NCI-H510A (cell line): ENCODE results near the gene IL12RB2.
"Not testable (repeated sequence)": the region's sequence is repeated elsewhere in the genome, so short reads cannot be mapped to it uniquely, and the experiment has no call there.

Experiments
- DNase-seq: peaks from one replicate; lab custom pipeline; 2025; lab: John Stamatoyannopoulos, UW

IL12RB2 gene

DNA sequence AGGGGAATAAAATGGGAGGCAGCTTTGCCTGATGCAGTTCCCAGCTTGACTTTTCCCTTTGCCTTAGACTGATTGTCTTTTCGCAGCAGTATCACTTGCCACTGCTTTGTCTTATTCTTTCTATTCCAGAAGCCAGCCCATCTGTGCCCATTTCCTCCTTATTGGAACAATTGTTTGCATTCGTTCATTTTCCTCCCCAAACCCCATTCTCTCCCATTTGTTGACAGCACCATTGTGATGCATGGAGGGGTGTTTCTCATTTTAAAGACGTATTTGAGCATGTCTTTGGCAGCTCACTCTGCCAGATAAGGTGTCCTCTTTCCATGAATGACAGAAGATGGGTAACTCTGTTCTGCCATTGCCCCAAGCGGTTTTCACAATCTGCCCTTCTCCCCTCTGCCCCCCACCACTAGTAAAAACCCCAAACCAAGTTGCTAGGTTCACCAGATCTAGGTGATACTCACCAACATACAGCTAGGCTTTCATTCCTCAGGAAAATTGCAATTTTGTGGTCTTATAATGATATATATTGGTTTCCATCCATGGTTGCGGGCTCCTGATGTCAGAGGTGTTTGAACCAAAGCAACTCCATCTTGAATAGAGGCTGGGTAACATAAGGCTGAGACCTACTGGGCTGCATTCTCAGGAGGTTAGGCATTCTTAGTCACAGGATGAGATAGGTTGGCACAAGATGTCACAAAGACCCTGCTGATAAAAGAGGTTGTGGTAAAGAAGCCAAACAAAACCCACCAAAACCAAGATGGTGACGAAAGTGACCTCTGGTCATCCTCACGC is 91.7 kb downstream of the IL12RB2 start:
- no peak for DNase-seq

DNA sequence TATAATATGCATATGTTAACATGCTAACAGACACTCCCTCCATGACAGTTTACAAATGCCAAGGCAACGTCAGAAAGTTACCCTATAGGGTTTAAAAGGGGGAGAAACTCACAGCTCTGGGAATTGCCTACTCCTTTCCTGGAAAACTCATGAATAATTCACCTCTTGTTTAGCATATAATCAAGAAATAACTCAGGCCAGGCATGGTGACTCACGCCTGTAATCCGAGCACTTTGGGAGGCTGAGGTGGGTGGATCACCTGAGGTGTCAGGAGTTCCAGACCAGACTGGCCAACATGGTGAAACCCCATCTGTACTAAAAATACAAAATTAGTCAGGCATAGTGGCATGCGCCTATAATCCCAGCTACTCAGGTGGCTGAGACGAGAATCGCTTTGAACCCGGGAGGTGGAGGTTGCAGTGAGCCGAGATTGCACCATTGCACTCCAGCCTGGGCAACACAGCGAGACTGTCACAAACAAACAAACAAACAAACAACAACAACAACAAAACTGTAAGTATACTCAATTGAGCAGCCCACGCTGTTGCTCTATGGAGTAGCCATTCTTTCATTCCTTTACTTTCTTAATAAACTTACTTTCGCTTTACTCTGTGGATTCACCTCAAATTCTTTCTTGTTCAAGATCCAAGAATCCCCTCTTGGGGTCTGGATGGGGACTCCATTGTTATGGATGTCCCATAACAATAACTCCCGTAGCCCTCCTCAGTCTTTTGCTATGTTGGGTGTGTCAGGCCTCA is 92.5 kb downstream of the IL12RB2 start:
- DNase-seq = not testable (repeated sequence)

DNA sequence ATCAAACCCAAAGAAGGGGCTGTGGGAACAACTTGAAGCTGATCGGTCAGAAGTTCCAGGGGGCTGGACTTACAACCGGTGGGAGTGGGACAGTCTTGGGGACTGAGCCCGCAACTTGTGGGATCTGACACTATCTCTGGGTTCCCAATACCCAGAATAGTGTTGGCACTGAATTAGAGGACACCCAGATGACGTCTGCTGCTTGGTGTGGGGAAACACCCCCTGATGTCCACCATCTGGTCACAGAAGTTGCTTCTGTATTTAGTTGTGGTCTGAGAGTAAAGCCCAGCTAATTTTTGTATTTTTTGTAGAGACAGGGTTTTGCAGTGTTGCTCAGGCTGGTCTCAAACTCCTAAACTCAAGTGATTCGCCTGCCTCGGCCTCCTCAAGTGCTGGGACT is 93.8 kb downstream of the IL12RB2 start:
- no peak for DNase-seq

DNA sequence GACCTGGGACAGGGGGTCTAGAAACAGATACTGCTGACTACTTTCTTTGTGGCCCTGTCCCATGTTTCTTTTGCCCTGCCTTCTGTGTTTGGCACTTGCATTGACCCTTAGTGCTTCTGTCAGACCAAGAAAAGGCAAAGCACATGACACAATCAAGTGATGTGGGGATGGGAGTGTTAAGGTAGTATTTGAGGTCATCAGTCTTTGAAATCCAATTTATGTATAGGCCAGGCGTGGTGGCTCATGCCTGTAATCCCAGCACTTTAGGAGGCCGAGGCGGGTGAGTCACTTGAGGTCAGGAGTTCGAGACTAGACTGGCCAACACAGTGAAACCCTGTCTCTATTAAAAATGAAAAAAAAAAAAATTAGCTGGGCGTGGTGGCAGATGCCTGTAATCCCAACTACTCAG is 96.5 kb downstream of the IL12RB2 start:
- DNase-seq = no peak

DNA sequence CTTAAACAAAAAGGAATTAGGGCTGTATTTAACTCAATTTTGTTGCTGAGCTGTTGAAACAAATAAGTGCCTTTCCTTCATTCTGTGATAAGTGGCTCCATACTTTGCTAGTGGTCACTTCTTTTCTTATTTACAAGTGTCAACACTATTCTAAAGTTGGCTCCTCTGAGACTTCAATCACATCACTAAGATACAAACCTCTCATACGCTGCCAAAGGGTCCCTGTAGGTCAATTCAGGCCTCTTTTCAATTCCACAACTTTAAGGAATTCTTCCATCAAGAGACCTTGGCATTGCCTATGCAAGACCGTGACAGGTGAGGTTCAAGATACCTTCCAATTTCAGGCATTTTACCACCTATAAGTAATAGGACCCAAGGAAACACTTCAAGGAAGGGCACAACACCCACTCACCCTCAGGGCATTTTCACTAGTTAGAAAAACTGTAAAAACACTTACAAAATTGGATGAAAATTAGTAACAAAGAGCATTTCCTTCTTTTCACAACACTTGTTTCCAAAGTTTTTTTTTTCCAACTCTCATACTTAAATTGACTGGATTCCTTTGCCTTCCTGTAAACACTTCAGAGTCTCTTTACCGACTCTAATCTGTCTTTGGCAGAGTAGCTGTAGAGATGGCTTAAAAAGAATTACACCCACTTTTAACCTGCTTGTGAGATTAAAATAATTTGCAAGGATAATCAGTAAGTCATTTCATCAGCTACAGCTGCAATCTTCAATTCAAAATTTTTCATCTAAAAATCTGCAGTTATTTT is 98.0 kb downstream of the IL12RB2 start:
- no peak for DNase-seq

DNA sequence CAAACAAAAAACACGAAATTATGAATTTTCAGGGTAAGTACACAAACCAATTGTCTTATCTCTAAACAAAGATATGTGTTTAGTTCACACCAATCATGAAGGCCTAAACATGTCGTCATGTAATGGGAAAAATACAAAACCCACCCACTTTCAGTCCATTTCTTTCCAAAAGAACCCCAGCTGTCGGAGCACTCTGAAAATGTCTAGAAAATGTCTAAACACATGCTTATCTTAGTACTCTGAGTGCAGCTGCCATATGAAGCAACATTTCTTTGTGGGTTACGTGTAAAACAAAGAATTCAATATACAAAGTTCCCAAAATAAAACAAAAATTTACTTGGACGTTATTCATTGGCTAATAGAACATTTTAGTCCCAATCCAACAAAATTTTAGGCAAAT is 99.8 kb downstream of the IL12RB2 start:
- no peak for DNase-seq

DNA sequence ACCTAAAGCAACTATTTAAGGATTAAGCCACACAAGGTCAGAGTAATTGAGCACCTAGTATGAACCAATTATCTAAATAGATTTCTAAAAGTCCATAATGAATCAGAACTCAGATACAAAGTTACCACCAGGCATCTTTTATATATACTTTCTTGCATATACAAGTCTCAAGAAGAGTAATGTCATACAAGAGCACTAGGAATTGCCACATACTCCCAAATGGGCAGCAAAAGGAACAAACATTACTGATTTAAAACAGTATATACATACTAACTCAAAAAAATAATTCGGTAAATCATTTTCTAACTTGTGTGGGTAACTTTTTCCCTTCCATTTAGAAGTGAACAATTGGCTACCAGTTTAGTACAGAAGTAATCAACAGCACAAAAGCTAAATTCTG is 100.5 kb downstream of the IL12RB2 start:
- no peak for DNase-seq

DNA sequence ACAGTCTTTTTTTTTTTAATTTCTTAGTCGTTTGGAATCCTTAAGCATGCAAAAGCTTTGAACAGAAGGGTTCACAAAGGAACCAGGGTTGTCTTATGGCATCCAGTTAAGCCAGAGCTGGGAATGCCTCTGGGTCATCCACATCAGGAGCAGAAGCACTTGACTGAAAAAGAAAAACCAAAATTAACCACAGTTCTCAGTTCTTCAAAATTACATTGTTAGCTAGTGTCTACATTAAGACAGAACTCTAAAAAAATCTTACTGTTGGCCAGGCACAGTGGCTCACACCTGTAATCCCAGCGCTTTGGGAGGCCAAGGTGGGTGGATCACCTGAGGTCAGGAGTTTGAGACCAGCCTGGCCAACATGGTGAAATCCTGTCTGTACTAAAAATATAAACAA is 105.4 kb downstream of the IL12RB2 start:
- DNase-seq = not testable (repeated sequence)

DNA sequence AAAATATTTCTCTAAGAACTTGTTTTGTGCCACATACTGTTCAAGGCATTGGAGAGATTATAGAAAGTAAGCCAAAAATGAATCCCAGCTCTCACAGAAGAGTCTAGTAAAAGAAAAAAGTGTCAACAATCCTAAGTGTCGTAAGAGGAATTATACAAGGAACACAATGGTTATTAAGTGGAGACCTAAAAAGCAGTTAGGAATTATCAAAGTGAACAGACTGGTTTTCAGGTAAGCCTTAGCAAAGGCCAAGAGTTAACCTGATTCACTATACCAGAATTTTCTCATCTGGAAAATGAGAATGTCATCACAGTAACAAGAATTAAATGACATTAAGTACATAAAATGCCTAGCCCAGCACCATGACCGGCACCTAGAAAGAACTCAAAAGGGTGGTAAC is 106.9 kb downstream of the IL12RB2 start:
- no peak for DNase-seq

DNA sequence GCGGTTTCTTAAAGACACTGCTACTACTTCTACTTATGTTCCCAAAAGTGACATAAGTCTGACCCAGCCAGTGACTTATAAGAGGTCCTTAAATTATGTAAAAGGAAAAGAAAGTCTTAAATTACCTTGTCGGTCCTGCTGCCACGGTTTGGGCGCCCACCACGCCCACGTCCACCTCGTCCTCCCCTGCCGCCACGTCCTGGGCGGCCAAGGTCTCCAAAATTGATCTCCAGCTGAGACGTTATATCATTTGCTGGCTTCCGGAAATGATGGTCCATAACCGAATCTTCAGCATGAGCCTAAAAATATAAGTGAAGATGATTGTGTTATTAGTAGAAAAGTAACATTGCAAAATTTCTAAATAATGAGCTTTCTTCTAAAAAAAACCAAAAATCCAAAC is 107.4 kb downstream of the IL12RB2 start:
- DNase-seq = no peak

DNA sequence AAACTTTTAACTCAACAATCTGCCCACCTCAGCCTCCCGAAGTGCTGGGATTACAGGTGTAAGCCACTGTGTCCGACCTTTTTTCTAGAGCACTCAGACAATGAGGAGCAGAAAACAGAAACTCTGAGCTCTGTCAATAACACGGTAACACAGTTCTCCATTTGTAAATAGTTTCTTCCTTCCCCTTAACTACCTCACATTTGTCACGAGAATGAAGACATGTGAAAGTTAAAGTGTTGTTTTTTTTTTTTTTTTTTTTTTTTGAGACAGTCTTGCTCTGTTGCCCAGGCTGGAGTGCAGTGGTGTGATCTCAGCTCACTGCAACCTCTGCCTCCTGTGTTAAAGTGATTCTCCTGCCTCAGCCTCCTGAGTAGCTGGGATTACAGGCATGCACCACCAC is 110.1 kb downstream of the IL12RB2 start:
- DNase-seq = not testable (repeated sequence)

DNA sequence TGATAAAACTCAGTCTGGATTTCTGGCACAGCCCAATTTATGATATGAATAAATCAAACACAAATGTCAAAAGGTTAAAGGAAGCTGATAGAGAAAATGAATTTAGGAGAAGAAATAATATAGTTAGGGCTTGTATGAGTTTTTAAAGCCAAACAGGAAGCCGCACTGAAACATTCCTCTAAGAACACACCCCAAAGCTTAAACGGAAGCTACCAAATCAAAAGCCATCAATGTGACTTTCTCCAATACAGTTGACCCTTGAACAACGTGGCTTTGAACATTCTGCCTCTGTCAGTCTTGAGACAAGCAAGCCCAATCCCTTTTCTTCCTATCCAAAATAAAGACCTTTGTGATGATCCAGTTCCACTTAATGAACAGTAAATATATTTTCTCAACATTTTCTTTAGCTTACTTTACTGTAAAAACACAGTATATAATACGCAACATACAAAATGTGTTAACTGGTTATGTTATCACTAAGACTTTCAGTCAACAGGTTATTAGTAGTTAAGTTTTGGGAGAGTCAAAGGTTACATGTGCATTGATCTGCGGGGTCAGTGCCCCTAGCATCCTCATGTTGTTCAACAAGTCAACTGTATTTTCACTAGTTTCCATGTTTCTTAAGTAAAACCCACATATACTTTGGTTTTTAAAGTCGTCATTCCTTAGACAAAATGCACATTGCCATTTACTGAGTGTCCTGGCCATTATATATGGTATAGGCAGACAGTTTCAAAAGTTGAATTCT is 111.3 kb downstream of the IL12RB2 start:
- DNase-seq = no peak

DNA sequence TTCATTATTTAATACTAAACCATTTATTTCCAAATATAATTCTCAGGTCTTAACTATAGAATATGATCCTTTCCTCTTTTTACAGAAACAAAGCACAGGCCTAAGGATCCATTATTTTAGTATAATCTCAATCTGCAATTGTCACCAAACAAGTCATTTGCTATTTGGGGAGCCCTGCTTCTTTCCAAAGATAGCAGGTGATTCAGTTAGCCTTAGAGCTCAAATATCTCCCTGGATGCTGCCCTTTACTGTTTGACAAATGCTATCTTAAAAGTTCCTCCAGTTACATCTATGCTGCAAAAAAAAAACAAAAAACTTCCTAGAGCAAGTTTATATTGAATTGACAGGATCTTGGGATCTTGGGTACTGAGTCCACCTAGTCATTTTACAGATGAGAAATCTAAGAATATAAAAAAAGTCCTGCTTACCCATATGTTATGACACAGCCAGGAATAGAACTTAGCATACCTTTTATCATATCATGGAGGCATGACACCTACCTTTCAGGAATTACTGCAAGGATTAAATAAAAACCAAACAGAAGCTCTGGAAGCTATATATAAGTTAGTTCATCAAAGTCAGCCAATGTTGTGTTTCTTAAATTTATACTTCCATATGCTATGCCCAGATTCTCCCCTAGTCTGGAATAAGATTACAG is 113.3 kb downstream of the IL12RB2 start:
- DNase-seq = no peak

DNA sequence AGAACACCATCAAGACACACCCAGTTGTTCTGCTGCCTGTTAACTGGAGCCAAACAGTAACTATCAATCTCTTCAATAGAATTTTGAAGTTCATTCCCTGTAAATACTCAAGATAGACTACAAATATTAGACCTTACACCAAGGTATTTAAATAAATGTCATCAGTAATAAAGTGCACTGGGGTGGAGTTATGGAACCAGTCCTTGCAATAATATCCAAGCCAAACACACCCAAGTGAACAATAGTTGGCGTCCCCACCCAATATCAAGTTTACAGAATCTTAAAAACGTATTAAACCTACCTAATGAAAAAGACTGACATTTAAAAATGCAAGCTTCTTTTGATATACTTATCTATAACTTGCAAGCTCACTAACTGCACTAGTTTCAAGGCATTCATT is 119.8 kb downstream of the IL12RB2 start:
- DNase-seq = no peak

DNA sequence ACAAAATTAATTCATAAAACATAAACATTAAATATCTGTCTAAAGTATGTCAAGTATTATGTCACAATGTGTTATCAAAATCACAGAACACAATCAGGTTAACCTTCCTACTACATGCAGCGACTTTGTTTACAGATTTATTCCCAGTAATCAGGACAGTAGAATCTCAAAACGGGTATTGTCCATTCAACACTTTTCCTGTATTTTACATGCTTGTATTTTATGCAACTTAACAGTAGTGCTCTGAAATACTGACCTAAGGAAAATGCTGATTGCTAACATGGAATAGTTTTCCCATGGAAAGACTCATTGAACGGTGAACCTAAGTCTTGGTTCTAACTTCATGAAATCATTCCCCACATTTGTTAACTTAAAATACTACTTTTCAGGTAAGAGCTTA is 120.3 kb downstream of the IL12RB2 start:
- no peak for DNase-seq

DNA sequence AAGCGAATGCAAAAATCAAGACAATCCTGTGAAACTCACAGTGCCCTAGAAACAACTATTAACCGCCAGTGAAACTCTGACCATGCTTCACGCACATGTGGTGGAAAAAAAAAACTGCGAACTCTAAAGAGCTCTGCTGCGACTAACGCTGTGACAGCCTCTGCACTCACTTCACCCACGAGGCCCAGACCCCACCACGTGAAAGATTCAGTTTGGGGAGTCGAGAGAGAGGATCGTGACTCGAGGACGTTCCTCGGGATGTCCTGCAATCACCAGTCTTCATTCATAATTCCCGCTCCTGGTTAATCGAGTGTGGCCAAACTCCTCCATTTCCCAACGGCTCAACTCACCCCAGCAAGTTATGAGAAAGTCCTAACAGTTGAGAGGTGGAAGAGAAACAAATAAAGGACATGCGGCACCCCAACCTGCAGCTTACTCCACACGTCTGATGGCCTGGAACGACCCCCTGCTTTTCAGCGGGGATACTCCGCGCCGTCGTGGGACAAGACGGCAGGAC is 121.4 kb downstream of the IL12RB2 start:
- DNase-seq = no peak

DNA sequence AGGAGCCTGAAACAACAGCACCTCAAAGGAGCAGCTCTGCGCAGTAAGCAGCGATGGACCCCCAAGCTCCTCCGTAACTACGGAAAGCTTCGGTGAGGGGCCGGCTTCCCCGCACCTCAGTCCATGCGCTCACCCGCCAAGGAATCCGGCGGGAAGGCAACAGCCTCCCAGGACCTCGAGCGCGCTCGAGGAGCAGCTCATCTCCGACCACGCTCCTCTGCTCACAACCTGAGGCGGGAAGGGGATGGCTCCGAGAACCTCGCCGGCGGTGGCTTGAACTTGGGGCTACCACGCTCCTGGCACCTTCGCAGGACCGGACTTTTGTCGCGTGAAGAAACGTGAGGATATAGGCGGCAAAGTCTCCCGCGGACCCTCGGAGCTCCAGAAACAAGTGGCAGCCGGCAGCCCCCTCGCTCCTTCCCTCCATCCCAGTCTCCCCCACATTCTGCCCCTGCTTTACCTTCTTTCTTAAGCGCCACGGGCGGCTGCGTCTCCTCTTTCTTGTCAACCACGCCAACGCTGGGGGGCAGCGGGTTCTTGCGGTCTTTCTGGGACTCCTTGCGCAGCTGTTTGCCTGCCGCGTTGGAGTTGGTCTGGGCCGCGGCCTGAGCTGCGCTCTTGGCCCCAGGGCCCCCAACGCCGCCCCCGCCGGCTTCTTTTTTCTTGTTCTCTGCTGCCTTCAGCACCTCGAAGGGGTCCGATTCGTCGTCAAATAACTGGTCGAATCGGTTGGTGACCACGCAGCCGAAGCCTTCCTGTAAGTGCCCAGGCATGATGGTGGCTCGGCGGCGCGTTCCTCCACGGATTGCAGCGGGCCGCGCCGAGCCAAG is 122.1 kb downstream of the IL12RB2 start:
- DNase-seq = no peak

DNA sequence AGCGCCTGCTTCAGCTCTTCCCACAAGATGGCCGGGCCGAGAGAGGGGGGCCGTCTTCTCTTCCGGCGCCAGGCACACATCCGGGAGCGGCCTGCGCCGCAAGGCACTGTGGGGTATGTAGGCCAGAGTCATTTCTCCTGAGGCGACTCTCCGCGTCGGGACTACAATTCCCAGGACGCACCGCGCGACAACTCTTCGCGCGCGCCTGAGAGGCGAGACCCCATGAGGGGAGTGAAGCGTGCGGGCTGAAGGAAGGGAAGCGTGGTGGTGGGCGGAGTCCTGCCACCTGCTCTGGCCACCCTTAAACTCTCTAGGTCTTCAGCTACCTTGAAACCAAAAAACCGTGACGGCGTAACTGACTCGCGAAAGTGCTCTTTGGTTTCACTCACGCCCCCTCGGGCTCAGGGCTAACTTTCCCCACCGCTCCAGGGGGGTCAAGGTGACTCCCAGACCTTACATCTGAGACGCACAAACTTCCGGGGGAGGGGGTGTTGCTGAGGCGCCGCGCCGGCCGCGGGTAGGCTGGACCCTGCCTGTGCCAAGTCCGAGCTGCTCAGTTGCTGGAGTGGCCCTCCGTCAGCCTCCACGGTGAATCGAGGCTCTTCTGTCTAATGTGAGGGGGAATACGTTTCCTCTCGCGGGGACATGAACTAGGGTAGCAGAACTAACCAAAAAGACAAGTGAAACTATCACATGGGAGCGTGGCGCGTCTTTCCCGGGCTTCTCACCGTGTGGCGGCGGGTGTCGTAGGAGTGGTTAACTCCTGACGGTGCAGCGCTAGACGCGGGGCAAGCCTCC is 122.9 kb downstream of the IL12RB2 start, which contains the start of gene SERBP1:
TSS of gene SERBP1 (minus strand) at position 45 of the 798 bp plus-strand sequence. CDS start 102 bp downstream, outside the sequence.
- DNase-seq = peak; percentile 97

DNA sequence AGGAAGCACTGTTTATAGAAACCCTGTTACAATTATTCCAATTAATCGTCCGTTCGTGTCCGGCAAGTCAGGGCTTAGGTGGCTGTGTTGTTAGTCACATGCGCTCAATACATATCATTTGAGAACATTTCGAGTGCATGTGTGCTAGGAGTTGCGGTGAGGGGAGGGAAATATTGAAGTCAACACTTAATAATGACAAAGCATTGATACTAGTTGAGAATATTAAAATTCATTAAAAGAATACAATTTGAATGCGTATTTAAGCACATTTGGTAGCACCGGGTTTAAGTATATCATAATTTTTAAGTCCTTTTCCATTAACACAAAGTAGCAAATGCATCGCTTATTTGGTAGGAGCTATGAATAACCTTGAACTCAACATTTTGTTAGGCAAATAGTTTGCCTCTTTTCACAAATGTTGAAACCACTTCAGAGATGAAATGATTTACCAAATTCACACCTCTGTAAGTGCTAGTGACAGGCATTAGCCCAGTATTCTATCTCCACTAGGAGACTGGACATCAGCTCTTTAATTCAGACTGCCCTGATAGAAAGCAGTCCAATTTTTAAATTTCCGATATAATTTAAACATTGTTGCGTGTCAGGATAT is 123.6 kb downstream of the IL12RB2 start:
- DNase-seq = no peak
